Muscle of leg (tissue), 11 donors: ENCODE results near the gene DBH. TPM values are rescaled to one million over a fixed set of nuclear protein-coding genes. Genes with fewer than 3 reads are reported as not detected.

ENCODE experiments used
- DNase-seq: peaks from one replicate; pipeline ENCODE4 v3.0.0; 2013
- H3K27ac ChIP-seq: one replicate; pipeline ENCODE4 v1.5.1; 2013; ENCODE audit warnings: mild to moderate bottlenecking, low read length, control low read depth
- H3K27me3 ChIP-seq: one replicate; pipeline ENCODE4 v1.6.1; 2013; ENCODE audit warnings: low read length; ENCODE audit not compliant: control insufficient read depth, insufficient read depth
- H3K36me3 ChIP-seq: one replicate; pipeline ENCODE4 v1.6.1; 2013; ENCODE audit warnings: low read length; ENCODE audit not compliant: control insufficient read depth, insufficient read depth
- H3K4me1 ChIP-seq: one replicate; pipeline ENCODE4 v1.6.1; 2013; ENCODE audit warnings: low read length; ENCODE audit not compliant: control insufficient read depth, insufficient read depth
- H3K4me3 ChIP-seq: one replicate; pipeline ENCODE4 v1.5.1; 2013; ENCODE audit warnings: low read length, control low read depth
- H3K9me3 ChIP-seq: replicated peaks from 2 replicates; pipeline ENCODE4 v1.6.1; 2013; ENCODE audit warnings: low read depth, low read length; ENCODE audit not compliant: control insufficient read depth
- WGBS: methylation state at CpG from one replicate; pipeline ENCODE4 v1.1.5; 2013; ENCODE audit warnings: missing lambda C conversion rate; ENCODE audit not compliant: insufficient coverage; 5-methylcytosine and 5-hydroxymethylcytosine counted together
- polyA plus RNA-seq, 8 donors: library from polyadenylated mRNA; unstranded; fragments of 120-200 nt; gene quantifications; one replicate each; pipeline versions ENCODE4 v1.2.1 to v1.2.3, GENCODE V29; 2013; ENCODE audit warnings: inconsistent platforms in 1 of 8, low replicate concordance in 1 of 8; ENCODE audit not compliant: insufficient read length in 8 of 8, insufficient read depth in 1 of 8
- total RNA-seq: library from RNA; stranded (reverse); fragments of 120-200 nt; gene quantifications from one replicate; pipeline ENCODE4 v1.2.4, GENCODE V29; 2013

Gene DBH
- total and polyA plus RNA-seq, 9 donors, result 0.48 to 0.87 (median 0.64) TPM; not detected in 1

DNA sequence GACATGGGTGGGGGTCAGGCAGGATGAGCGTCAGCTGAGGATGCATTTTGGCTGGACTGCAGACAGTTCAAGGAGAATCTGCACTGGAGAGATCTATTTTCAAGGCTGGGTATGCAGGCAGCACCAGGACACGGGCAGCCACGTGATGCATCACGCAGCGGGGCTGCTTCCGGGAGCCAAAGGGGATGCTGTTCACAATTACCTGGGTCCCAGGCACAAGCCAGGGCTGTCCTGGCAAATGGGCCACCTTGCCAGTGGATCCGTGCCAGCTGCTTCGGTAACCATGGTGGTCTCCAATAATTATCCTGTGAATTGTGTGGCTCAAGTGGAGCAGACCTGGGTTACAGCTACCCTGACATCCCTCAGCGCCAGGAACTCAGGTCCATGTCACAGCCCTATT lies 17.5 kb downstream of the DBH start:
- H3K4me1 ChIP-seq, result peaks cover 13% of the 10 kb centered on the region
- H3K27me3 ChIP-seq, result peaks cover 60% of the 10 kb centered on the region

DNA sequence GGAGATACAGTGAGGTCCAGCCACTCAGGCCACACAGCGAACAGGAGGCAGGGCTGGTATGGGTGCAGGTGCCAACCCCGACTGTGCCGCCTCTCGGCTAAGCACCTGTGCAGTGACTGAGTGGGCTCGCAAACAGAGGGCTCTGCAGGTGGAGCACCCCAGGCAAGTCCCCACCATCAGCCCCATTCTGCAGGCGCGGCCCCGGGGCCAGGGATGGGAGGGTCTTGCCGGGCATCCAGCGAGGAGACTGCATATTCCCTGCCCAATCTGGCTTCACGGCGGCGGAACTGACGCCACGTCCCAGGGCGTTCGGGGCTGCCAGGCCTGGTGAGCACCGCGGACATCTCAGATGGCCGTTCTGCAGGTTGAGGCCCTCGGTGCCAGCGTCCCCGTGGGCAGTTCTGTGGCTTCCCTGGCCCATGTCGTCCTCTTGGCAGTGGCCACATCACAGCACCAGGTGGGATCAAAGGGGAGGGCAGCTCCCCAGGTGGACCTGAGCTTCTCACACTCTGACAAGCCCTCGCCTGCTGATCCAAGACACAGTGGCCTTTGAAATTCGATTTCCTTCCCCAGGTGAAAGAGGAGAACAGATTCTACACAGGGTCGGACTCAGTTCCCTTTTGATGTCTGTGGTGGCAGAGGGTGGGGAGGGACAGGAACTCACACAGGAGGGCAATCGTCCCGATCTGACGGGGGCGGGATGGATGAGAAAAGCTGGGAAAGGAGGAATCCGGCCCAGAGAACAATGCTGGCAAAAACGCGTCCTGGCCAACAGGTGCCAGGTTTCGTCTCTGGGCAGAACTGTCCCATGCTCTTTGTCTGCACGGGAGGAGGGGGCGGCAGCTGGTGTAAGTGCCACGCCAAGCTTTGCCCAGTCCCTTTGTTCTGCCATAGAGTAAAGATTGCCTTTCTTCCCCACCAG lies 18.8 kb downstream of the DBH start:
- Histone ChIP-seq H3K9me3 (no peaks in the 10 kb centered on the region), H3K4me1 (peaks cover 24% of the 10 kb centered on the region), H3K27ac (no peak overlapping the region), H3K36me3 (no peaks in the 10 kb centered on the region), H3K27me3 (peaks cover 66% of the 10 kb centered on the region), H3K4me3 (no peak overlapping the region)
- DNase-seq, result no peak
- WGBS, result 56% methylated on average over 36 of the region's 38 CpGs

More for the DNA sequence above, 17.5 kb downstream of the DBH start:
- WGBS, result 70% methylated on average over 6 of the region's 9 CpGs
- no peak for DNase-seq
- Histone ChIP-seq H3K9me3 (no peaks in the 10 kb centered on the region), H3K27ac (no peak overlapping the region), H3K4me3 (no peak overlapping the region), H3K36me3 (no peaks in the 10 kb centered on the region)

DNA sequence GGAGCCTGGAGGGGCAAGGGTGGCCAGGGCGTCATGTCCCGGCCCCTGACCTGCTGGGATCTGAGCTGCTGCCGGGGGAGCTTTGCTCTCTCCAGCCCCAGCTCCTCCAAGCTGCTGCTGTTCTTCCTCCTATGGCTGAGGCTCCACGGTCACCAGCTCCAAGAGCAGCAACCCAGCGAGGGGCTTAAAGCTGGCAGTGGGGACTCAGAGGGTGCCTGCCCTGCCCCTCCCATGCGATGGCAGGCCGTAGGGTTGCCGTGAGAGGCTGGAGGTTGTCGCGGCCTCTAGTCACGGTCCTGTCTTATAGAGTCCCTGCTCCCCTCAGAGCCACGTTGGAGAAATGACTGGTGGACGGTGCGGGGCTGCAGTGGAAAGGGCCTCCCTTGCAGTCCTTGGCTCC lies 19.5 kb downstream of the DBH start:
- 47% methylated on average over 12 of the region's 14 CpGs for WGBS
- Histone ChIP-seq H3K4me3 (no peak overlapping the region), H3K4me1 (peaks cover 24% of the 10 kb centered on the region), H3K9me3 (no peaks in the 10 kb centered on the region), H3K27me3 (peaks cover 67% of the 10 kb centered on the region), H3K36me3 (no peaks in the 10 kb centered on the region), H3K27ac (no peak overlapping the region)
- DNase-seq, result no peak

DNA sequence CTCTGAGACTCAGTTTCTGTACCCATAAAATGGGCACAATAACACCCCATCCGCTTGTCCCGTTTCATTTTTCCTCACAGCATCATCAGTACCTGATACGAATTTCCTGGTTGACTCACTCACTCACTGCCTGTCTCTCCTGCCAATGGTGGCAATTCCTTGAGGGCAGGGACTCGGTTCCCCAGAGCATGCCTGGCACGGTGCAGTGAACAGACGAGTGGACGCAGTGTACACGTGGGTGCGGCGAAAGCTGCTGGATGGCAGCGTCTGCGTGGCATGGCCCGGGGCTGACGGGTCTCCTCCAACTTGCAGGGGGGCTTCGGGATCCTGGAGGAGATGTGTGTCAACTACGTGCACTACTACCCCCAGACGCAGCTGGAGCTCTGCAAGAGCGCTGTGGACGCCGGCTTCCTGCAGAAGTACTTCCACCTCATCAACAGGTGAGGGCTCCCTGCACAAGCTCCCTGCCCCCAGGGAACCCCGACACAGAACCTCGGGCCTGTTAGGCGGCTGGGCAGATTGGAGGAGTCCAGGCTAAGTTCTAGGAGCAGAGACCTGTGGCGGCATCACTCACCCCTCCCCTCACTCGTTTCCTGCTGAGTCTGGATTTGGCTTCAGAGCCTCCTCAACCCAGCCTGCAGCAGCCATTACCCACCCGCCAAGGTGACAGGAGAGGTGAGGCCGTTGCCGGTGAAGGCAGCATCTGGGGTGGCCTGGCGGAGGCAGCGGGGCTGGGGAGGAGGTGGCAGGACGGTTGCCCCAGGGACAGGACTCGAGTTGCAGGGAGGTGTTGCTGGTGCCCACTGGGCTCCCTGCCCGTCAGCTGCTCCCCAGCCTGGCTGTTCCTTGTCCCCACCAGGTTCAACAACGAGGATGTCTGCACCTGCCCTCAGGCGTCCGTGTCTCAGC lies 20.3 kb downstream of the DBH start:
- WGBS, result 49% methylated on average over 31 of the region's 36 CpGs
- Histone ChIP-seq H3K27ac (no peak overlapping the region), H3K27me3 (peaks cover 64% of the 10 kb centered on the region), H3K36me3 (no peaks in the 10 kb centered on the region), H3K9me3 (no peaks in the 10 kb centered on the region), H3K4me3 (no peak overlapping the region), H3K4me1 (peaks cover 24% of the 10 kb centered on the region)
- DNase-seq, result no peak

DNA sequence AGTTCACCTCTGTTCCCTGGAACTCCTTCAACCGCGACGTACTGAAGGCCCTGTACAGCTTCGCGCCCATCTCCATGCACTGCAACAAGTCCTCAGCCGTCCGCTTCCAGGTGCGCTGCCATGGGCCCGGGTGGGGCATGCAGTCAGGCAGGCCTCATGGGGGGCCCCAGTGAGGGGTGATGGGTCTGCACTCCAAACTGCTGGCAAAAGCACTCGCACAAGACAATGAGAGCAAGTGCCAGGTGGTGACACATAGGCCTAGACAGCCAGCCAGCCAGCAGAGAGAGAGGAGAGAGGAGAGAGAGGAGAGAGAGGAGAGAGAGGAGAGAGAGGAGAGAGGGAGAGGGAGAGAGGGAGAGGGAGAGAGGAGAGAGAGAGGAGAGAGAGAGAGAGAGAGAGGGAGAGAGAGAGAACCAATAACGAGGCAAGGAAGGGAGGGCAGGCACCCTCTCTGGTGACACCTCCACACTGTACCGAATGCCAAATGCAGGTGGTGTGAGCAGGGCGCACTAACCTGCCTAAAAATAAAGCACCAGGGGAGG lies 21.0 kb downstream of the DBH start:
- Histone ChIP-seq H3K4me3 (no peak overlapping the region), H3K9me3 (no peaks in the 10 kb centered on the region), H3K27me3 (peaks cover 64% of the 10 kb centered on the region), H3K4me1 (peaks cover 24% of the 10 kb centered on the region), H3K36me3 (no peaks in the 10 kb centered on the region), H3K27ac (no peak overlapping the region)
- WGBS, result 55% methylated on average over 11 of the region's 13 CpGs
- peak; percentile 42 for DNase-seq

DNA sequence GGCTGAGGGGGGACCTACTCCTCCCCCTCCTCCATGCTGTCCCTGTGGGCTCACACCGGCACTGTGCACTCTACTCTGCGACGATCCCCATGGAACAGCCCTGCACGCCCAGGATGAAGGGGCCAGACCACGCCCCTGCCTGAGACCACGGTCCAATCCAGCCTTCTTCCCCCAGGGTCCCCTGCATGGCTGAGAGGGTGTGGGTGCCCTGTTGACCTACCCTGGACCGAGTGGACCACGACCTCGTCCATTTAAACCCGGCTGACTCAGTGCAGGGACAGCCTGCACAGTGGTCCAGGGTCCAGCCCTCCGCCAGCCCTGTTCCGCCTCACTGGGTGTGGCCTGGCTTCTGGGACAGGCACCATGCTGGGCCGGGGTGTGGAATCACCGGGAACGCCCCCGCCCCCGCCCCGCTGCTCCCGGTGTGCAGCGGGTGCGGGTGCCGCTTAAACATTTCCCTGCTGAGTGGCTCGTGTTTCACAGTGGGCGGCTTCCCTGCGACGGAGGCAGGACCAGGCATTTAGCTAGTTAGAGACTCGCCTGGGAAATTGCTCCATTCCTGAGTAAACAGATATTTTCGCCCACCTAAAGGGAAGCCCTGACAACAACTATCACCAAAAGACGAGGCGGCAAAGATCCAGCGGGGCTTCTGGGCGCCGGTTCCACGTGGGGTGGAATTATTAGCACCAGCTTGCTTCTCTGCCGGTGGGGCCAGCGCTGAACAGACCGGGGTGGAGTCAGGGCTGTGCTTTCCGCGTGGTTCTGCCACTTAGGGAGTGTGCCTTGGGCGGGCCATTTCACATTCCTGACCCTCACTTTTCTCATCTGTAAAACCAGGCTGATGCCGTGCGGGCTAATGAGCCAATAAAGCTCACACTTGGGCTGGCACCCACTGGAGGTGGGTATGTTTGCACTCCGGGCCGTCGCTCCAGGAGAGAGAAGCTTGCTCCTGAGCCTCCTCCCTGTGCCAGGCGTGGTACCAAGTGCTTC lies 22.6 kb downstream of the DBH start:
- DNase-seq, result peak; percentile 51
- H3K4me3 ChIP-seq, result no peak overlapping the region
- no peak overlapping the region for H3K27ac ChIP-seq
- peaks cover 28% of the 10 kb centered on the region for H3K4me1 ChIP-seq
- 10% methylated on average over 38 of the region's 46 CpGs for WGBS
- no peaks in the 10 kb centered on the region for H3K36me3 ChIP-seq
- H3K9me3 ChIP-seq, result no peaks in the 10 kb centered on the region
- H3K27me3 ChIP-seq, result peaks cover 56% of the 10 kb centered on the region

GRCh38 chr9:133659516-133659915 lies 23.4 kb downstream of the DBH start:
- Histone ChIP-seq H3K36me3 (no peaks in the 10 kb centered on the region), H3K27me3 (peaks cover 54% of the 10 kb centered on the region), H3K9me3 (no peaks in the 10 kb centered on the region), H3K4me1 (peaks cover 32% of the 10 kb centered on the region), H3K4me3 (no peak overlapping the region), H3K27ac (no peak overlapping the region)
- DNase-seq, result no peak
- WGBS, result 68% methylated on average over 12 of the region's 13 CpGs

- peak; percentile 76 for DNase-seq
- Histone ChIP-seq H3K4me1 (peaks cover 38% of the 10 kb centered on the region), H3K27ac (no peak overlapping the region), H3K36me3 (no peaks in the 10 kb centered on the region), H3K27me3 (peaks cover 29% of the 10 kb centered on the region), H3K9me3 (no peaks in the 10 kb centered on the region), H3K4me3 (no peak overlapping the region)
- 46% methylated on average over 18 of the region's 26 CpGs for WGBS
Measured at GRCh38 chr9:133661846-133662540, 25.8 kb downstream of the DBH start.
